GM18498 (cell line): Measurements from ENCODE around the gene NOL9.
"Not testable (repeated sequence)": the region's sequence is repeated elsewhere in the genome, so short reads cannot be mapped to it uniquely, and the experiment has no call there.

Source experiments
- ATAC-seq: cut with Tn5 transposase; IDR thresholded peaks from one replicate; pipeline ENCODE4 v1.9.1; 2021; ENCODE audit warnings: mild to moderate bottlenecking, moderate library complexity; ENCODE audit not compliant: unreplicated experiment

The NOL9 gene

DNA sequence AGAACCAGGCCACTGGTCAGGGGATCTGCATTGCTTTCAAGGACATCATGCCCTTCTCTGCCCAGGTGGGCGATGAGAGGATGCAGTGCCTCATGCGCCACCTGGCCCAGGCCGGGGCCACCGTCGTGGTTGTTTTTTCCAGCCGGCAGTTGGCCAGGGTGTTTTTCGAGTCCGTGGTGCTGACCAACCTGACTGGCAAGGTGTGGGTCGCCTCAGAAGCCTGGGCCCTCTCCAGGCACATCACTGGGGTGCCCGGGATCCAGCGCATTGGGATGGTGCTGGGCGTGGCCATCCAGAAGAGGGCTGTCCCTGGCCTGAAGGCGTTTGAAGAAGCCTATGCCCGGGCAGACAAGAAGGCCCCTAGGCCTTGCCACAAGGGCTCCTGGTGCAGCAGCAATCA, 20.5 kb upstream of the NOL9 start:
- no peak for ATAC-seq

DNA sequence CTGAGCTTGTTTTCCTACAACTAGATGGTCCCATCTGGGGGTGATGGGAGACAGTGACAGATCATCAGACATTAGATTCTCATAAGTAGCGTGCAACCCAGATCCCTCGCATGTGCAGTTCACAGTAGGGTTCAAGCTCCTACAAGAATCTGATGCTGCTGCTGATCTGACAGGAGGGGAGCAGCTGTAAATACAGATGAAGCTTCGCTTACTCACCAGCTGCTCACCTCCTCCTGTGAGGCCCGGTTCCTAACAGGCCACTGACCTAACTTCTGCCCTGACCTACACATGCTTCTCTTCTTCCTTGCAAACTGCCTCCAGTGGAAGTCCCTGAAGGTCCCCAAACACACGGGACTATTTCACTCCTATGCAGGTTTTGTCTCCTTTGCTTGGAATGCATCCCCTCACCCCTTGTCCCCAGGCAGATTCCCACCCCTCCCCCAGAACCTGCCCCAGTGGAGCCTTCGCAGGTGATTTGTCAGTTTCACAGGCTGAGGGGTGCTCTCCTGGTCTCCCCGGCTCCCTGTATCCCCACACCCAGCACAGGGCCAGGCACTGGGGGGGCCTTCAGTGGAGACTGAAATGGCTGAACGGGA, 19.8 kb upstream of the NOL9 start:
- ATAC-seq, result no peak

DNA sequence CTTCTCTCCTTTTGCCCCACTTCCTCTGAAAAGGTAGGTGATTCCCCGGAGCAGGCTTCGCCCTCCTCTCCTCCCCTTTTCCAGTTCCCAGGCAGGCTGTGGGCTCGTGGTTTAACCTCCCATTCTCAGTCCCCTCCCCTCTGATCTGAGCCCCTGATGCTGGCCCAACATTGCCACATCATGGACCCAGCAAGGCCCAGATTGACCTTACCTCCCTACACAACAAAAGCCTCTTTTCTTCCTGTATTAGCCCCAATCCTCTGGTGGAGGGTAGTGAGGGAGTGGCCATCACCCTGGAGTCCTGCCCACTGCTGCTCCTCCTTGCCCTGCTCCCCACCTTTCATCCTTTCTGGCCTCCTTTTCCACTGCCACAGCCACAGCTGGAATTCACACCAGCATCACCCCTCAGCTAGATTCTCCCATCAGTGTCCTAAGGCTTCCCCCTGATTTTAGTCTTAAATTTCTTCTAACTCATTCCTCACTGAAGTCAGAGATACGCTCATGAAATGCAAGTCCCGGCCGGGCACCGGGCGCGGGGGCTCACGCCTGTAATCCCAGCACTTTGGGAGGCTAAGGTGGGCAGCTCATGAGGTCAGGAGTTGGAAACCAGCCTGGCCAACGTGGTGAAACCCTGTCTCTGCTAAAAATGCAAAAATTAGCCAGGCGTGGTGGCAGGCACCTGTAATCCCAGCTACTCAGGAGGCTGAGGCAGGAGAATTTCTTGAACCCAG, 18.5 kb upstream of the NOL9 start:
- ATAC-seq, result no peak

DNA sequence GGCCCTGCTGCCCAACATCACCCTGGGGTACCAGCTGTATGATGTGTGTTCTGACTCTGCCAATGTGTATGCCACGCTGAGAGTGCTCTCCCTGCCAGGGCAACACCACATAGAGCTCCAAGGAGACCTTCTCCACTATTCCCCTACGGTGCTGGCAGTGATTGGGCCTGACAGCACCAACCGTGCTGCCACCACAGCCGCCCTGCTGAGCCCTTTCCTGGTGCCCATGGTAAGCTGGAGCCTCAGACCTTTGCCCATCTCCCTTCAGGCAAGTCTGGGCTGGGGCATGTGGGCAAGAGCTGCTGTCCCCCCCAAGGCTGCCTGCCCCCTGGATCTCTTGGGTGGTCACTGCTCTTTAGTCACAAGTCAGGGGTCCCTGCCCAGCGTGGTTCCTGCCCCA, 16.7 kb upstream of the NOL9 start:
- no peak for ATAC-seq

DNA sequence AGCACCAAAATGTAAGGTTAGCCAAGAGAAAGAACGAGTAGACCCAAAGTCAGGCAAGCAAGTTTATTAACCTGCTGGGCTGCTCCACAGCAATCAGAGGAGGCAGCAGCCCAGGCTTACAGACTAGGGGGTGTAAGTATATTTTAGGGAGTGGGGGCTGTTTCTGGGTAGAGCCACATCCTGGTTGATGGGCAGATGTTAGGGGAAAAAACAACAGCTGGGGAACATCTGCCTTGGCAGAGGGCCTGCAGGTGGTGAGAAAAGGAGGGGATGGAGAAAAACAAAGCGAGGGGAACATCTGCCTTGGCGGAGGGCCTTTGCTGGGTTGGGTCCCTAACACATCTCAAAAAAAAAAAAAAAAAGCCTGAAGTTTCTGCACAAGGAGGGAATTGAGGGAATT, 15.8 kb upstream of the NOL9 start:
- no peak for ATAC-seq

DNA sequence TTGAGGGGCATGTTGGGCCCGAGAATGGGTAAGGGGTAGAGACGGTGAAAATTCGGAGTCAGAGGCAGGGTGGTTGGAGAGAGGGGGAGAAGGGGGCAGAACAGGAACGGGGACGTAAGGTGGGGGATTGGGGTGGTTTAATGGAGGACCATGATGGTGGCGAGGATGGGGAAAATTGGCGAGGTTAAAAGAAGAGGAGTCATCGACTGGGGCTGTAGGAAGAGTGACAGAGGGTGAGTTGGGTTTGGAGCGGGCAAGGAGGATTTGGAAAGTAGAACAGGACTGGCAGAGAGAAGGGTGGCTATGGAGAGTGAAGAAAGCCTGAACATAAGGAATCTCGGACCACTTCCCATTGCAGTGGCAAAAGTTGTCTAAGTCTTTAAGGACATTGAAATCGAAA, 14.7 kb upstream of the NOL9 start:
- no peak for ATAC-seq

DNA sequence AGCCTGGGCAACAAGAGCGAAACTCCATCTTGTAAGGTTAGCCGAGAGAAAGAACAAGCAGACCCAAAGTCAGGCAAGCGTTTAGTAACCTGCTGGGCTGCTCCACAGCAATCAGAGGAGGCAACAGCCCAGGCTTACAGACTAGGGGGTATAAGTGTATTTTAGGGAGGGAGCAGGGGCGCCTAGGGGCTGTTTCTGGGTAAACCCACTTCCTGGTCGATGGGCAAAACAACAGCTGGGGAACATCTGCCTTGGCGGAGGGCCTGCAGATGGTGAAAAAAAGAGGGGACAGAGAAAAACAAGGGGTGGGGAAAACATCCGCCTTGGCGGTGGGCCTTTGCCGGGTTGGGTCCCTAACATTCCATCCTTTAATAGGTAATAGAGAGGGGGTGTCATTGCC, 6.0 kb upstream of the NOL9 start:
- no peak for ATAC-seq

DNA sequence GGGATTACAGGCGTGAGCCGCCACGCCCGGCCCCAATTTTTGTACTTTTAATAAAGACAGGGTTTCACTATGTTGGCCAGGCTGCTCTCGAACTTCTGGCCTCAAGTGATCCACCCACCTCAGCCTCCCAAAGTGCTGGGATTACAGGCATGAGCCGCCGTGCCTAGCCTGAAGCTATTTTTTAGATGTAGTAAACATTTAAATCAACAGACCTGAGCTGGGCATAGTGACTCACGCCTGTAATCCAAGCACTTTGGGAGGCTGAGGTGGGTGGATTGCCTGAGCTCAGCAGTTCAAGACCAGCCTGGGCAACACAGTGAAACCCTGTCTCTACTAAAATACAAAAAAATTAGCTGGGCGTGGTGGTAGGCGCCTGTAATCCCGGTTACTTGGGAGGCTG, 4.8 kb upstream of the NOL9 start:
- ATAC-seq, result not testable (repeated sequence)

DNA sequence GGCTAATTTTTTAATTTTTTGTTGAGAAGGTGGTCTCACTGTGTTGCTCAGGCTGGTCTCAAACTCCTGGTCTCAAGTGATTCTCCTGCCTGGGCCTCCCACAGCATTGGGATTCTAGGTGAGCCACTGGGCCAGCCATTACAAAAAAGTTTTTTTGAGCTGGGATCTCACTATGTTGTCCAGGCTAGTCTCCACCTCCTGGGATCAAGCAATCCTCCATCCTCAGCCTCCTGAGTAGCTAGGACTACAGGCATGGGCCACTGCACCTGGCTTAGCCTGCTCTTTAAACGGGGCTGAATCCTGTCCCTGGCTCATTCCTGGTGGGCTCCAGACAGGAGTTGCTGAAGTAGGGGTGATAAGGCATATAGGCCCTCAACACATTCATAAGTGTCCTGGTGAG, 3.3 kb upstream of the NOL9 start:
- no peak for ATAC-seq

DNA sequence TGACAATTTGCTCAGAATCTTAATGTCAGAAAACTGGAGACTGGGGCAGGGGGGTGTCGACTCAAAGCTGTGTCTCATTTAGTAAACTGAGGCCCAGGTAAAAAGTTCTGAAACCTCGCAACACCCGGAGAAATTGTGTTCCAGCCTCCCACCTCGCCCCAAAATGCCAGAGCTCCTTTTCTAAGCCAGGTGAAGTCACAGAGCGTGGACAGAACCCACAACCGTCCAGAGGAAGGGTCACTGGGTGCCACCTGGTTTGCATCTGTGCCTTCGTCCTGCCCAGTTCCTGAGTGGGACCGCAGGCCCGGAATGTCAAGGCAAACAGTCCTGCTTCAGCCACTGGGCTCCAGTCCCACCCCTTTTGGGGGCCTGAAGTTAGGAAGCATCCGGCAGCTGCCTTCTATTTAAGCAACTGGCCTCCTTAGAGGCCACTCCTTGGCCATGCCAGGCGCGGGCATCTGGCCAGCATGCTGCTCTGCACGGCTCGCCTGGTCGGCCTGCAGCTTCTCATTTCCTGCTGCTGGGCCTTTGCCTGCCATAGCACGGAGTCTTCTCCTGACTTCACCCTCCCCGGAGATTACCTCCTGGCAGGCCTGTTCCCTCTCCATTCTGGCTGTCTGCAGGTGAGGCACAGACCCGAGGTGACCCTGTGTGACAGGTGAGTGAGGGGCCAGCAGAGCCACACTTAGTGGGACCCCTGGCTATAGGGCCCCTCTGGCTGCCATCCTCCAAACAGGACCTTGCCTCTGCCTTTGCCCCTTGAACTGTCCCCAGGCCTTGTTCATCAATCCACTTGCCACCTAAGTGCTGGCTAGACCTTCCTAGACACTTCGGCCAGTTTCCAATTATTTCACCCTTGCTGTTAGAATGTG, 830 bp upstream of the NOL9 start, which contains the start of gene TAS1R1:
Gene TAS1R1 (plus strand): TSS at position 401 of the 872 bp plus-strand sequence. CDS start 67 bp downstream, at position 468.
- ATAC-seq, result no peak

DNA sequence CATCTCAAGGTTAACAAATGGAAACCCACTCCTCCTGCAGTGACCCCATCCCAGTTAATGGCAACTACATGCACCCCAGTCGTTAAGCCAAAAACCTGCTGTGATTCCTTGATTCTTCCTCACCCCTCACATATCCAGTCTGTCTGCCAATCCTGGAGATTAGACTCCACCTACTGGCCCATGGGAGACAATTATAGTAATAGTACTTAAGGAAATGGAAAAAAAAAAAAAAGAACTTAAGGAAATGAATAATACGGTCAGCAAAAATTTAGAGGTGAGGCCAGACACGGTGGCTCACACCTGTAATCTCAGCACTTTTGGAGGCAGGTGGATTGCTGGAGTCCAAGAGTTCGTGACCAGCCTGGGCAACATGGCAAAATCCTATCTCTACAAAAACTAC, 7.0 kb downstream of the NOL9 start:
- ATAC-seq, result no peak

DNA sequence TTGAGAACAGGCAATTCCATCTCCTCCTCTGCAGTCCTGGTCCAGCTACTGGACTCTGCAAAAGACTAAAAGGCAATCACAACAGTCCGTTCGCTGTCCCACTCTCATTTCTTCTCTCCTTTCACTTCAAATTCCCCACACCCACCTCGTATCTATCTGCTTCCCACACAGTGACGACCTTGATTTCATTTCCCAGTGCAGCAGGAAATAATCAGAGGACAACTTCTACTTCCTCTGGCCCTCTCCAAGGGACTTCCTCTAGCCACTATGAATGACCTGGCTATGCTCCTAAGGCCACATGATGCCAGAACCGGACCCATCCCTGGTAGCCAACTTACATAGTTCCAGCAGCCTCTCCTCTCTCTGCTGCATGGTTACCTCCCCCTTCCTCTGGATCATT, 8.0 kb downstream of the NOL9 start:
- ATAC-seq, result no peak

DNA sequence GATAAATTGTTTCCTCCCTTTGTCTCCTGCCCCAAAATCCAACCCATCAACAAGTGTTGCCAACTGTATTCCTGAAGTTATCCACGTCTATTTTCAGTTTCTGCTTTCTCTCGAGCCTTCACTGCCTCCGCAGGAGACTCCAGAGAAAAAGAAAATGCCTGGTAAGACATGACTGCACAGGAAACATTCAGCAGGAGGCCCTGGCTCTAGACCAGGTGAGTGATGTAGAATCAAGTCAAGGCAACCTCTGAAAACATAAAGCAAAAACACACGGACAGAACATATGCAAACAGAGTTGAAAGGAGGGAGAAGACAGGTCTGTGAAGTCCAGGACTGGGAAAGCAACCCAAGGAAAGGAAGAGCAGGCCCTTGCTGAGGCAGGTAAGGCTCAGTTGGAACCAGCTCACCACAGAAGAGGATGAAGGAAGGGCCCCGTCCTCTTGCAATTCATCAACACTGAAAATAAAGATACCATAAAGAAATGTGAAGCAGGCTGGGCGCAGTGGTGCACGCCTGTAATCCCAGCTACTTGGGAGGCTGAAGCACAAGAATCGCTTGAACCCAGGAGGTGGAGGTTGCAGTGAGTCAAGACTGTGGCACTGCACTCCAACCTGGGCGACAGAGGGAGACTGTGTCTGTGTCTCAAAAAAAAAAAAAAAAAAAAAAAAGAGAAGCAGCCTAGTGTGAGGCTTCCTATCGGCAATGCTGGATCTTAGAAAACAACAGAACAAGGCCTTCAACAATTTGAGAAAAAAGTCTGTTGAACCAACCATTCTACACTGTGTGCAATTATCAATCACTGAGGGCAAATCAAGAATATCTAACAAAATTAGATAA, 8.8 kb downstream of the NOL9 start:
- ATAC-seq, result no peak

DNA sequence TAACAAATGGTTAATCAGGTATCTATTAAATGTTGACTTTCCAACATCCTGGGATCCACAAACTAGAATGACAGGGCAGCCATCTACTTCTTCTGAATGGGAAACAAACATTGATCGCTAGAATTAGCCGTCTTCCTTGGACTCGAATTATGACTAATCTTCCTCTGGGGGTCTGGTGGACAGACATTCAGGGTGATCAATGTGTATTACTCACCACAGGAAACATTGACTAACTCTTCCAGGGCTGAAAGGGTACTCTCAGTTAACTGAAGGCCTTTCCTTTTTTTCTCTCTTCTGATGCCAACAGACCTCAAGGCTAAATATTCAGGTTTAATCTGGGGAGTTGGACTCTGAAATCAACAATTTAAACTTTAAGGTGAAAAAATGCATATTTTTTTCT, 9.5 kb downstream of the NOL9 start:
- ATAC-seq, result no peak

DNA sequence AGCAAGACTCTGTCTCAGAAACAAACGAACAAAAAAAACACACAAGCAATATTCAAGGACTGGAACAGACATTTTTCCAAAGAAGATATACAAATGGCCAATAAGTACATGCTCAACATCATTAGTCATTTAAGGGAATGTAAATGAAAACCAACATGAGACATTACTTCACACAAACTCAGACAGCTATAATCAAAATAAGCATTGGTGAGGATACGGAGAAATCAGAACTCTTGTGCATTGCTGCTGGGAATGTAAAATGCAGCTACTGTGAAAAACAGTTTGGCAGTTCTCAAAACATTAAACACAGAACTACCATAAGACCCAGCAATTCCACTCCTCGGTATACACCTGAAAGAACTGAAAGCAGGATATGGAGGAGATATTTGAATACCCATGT, 15.4 kb downstream of the NOL9 start:
- no peak for ATAC-seq

DNA sequence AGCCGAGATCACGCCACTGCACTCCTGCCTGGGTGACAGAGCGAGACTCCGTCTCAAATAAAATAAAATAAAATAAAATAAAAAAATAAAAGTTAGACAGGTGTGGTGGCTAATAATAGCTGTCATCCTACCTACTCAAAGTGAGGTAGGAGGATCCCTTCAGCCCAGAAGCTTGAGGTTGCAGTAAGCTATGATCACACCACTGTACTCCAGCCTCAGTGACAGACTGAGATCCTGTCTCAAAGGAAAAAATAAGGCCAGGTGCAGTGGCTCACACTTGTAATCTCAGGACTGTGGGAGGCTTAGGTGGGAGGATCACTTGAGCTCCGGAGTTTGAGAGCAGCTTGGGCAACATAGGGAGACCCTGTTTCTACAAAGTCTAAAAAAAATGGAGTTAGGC, 18.0 kb downstream of the NOL9 start:
- ATAC-seq, result no peak

DNA sequence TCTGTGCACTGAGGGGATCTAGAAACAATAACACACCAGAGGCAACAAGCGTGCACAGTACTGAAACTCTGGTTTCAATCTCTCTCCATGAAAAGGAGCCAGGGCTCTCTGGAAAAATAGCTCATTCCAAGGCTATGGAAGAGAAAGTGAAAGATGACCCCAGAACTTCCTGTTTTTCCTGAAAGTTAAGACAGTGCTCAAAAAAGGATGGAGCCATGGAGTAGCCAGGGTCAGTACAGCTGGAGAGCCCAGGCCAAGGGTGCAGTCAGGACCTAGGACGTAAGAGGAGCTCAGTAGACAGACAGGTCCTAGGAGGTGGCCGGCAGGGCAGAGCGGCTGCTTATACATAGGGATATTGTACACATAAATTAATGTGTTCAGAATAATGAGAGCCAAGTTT, 19.1 kb downstream of the NOL9 start:
- ATAC-seq, result no peak

DNA sequence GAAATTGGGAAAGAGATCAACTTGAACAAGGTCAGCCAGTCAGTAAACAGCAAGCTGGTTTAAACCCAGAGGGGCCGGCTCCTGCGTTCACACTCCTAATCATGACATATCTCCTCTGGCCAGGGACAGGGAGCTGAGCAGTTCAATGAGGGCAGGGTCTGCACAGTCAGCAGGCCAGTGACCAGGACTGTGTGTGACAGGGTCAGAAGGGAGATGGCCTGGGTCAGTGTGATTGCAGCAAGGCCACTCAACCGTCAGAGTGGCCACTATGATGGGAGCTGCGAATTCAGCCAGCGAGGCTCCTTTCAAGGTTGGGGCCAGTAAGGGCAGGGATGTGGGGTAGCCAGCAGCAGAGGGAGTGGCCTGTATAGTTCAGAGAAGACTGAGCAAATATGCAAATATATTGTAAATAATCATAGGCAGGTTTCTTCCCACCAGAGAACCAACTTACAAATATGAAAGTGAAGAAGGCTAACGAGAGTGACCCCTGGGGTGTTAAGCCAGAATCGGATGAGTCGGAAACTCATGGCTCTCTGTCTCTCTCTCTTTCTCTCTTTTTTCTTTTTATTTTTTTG, 20.0 kb downstream of the NOL9 start:
- ATAC-seq, result no peak

DNA sequence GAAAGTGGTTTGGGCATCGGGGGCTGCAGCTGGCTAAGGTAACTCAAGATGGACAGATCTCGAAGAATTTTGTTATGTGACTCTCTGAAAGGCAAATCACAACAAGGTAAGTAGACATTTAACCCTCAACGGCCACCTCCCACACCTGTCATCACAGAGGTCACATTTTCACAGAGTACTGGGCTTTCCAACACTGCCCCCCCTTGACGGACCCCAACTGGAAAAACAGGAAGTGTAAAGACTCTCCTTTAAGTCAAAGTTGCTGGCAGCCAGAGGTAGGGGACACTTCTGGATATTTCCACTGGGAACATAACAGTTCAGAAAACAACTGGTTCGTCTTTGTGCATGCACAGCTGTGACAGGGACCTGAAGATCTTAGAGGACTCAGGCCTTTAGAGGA, 22.3 kb downstream of the NOL9 start:
- no peak for ATAC-seq

DNA sequence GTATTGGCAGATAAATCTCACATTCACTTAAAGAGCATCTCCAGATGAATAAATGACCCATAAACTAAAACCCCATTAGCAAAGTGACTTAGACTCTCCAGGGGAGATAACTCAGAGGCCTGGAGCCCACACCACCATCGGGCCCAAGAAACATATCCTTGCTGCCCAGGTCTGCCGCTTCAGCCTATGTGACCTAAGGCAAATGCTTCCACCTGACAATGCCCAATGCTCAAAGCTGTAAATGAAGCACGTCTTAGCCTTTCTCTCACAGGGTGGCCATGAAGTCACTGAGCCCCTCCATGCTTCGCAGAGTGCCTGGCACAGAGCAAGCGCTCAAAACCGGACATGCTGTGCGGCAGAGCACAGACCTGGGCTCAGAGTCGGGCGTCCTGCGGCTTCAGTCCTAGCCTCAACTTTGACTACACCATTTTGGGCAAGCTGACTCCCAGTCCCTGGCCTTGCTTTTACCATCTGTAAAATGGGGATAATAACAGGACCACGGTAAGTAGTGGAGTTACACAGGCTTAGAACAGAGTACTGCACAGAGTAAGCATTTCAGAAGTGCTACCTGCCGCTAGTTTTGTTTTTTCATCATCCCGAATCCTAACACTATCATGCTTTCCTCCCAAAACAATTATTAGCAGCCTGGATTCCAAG, 23.7 kb downstream of the NOL9 start:
- ATAC-seq, result no peak
